GM12891 (cell line): Measurements from ENCODE around the gene ATG14.
"Not testable (repeated sequence)": the region's sequence is repeated elsewhere in the genome, so short reads cannot be mapped to it uniquely, and the experiment has no call there.

Experiments
- DNase-seq: peaks from one replicate; pipeline ENCODE4 v3.0.0; 2011; ENCODE audit warnings: low spot score; ENCODE audit not compliant: insufficient read length
- FAIRE-seq: peaks from 2 replicates; lab custom pipeline; 2011; peaks lifted over from hg19 to GRCh38; lab: Jason Lieb, UNC
- PAX5 ChIP-seq: IDR thresholded peaks from 2 replicates; pipeline ENCODE4 v1.6.1; 2011; ENCODE audit warnings: low read length, moderate library complexity, mild to moderate bottlenecking; ENCODE audit not compliant: insufficient read depth, severe bottlenecking
- POLR2A ChIP-seq: IDR thresholded peaks from 2 replicates; pipeline ENCODE4 v1.6.1; 2011; ENCODE audit warnings: low read depth, low read length, control low read depth
- POLR2AphosphoS5 ChIP-seq: IDR thresholded peaks from 2 replicates; pipeline ENCODE4 v1.6.1; 2011; ENCODE audit warnings: low read depth, low read length, control low read depth
- POU2F2 ChIP-seq: IDR thresholded peaks from 2 replicates; pipeline ENCODE4 v1.6.1; 2011; ENCODE audit warnings: low read depth, mild to moderate bottlenecking, control low read depth, low read length, moderate library complexity
- SPI1 ChIP-seq: IDR thresholded peaks from 2 replicates; pipeline ENCODE4 v1.6.1; 2011; ENCODE audit warnings: low read depth, low read length, control low read depth
- TAF1 ChIP-seq: IDR thresholded peaks from 2 replicates; pipeline ENCODE4 v1.6.1; 2011; ENCODE audit warnings: low read depth, low read length, control low read depth

ATG14 gene

DNA sequence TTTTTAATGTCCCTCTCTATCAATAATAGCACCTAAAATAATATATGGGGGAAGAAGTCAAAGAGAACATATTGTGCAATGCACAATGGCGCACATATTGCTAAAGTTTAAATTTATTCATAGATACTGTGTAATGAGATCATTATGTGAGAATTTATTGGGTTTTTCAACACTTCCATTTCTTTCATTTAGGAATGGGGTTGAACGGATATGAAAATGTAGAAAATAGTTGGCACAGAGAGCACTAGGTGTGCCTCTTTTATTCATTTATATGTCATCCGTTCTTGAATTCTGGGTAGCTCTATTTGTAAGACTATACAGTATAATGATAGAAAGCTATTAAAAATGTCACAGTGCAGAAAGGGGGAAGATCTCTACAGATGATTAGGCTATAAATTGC is 63.9 kb downstream of the ATG14 start:
- no peak for DNase-seq
- no peak for TF ChIP-seq POLR2A
- TF ChIP-seq PAX5: no peak
- no peak for TF ChIP-seq TAF1
- TF ChIP-seq SPI1: no peak
- TF ChIP-seq POLR2AphosphoS5: no peak
- TF ChIP-seq POU2F2: no peak
- FAIRE-seq: no peak

DNA sequence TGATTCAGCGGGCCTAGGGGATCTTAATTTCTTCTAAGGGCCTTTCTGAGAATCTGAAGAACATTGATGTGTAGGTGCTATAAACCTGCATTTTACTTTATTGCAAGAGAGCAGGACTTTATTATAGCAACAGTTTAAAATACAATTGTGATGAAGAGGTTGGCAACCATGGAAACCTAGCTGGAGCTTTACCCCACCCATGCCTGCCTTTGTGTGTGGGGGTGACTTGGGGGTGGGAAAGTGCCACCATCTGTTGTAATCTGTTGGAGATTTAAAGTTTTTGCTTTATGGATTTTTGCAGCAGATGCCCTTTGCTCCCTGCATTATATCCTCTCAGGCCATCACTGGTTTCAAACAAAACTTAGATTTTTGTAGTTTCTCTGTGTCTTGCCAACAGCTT is 64.6 kb downstream of the ATG14 start:
- FAIRE-seq: no peak
- DNase-seq: no peak
- no peak for TF ChIP-seq SPI1
- TF ChIP-seq PAX5: no peak
- TF ChIP-seq POLR2AphosphoS5: no peak
- TF ChIP-seq POU2F2: no peak
- no peak for TF ChIP-seq POLR2A
- no peak for TF ChIP-seq TAF1

DNA sequence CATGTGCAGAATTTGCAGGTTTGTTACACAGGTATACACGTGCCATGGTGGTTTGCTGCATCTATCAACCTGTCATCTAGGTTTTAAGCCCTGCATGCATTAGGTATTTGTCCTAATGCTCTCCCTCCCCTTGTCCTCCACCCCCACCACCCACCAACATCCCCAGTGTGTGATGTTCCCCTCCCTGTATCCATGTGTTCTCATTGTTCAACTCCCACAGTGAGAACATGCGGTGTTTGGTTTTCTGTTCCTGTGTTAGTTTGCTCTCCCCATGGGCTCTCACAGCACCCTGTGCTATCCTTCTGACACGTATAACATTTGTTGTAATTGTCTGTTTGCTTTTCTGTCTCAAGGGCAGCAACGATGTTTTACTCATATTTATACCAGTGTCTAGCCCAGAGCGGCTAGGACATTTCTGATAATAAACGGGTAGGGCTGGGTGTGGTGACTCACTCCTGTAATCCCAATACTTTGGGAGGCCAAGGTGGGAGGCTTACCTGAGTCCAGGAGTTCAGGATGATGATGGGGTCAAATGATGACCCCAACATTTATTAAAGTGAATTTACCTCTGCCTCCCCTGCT is 67.0 kb downstream of the ATG14 start:
- FAIRE-seq, DNase-seq: not testable (repeated sequence)

DNA sequence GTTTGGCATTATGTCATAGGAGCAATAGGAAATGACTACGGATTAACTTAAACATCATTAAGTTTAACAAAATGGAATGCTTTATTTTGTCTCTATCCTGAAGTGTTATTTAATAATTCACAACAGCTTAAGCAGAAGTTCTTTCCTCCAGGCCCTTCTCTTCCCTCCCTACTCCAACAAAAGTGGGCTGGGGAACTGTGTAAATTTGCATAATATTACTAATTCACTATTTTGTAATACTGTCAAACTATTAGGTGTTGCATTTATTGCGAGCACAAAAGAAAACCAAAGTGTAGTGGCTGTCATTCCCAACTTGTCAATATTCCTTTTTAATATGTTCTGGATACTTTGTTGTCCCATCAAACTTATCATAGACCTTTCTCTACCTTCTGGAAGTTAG is 69.8 kb downstream of the ATG14 start:
- no peak for DNase-seq
- TF ChIP-seq PAX5 (no peak), SPI1 (no peak)
- peak; percentile 51 for FAIRE-seq

DNA sequence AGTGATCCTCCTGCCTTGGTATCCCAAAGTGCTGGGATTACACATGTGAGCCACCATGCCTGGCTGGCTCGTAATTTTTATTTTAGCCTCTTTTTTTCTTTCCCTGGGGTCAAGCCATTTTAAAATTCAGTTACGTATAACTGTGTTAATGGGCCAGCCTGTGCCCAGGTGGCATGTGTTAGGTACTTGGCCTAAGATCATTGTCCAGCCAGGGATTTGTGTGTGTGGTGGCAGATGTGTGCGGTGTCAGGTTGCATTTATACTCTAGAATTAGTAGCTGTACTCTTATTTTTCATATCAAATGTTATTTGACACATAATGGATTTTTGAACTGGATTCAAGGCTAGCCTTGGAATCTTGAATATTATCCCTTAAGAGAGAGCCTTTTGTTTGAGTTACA is 71.1 kb downstream of the ATG14 start:
- TF ChIP-seq POLR2AphosphoS5 (no peak), TAF1 (no peak), POU2F2 (no peak), SPI1 (no peak), PAX5 (no peak), POLR2A (no peak)
- no peak for DNase-seq
- FAIRE-seq: no peak

DNA sequence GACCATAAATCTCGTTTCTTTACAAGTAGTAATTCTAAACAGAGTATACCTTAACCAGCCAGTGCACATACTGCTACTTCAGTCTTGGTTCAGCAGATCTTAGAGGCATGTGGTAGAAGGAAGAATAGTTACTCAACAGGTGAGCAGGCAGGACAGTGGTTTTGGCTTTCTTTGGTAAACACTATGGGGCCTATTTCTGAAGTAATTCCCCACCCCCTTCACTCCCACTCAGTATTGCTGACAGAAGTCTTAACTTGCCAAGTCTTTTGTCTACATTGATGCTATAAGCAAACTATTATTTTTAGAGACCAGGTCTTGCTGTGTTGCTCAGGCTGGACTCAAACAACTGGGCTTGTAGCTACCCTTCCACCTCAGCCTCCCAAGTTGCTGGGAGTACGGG is 71.9 kb downstream of the ATG14 start:
- TF ChIP-seq SPI1 (no peak), POU2F2 (no peak), TAF1 (no peak), POLR2A (no peak), PAX5 (no peak), POLR2AphosphoS5 (no peak)
- FAIRE-seq (peak; percentile 92), DNase-seq (no peak)

DNA sequence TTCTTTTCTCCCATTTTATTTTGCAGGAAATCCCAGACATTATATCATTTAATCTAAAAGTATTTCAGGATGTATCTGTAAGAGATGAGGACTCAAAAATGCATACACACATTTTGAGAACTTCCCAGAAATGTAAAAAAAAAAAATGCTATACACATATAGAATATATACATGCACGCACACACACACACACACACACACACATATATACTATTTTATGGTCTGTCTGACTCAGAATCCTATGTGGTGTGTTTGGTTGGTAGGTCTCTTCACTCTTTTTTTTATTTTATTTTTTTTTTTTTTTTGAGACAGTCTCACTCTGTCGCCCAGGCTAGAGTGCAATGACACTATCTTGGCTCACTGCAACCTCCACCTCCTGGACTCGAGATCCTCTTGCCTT is 74.9 kb downstream of the ATG14 start:
- FAIRE-seq (no peak), DNase-seq (no peak)
- TF ChIP-seq POU2F2 (no peak), POLR2A (no peak), POLR2AphosphoS5 (no peak), TAF1 (no peak), SPI1 (no peak), PAX5 (no peak)

DNA sequence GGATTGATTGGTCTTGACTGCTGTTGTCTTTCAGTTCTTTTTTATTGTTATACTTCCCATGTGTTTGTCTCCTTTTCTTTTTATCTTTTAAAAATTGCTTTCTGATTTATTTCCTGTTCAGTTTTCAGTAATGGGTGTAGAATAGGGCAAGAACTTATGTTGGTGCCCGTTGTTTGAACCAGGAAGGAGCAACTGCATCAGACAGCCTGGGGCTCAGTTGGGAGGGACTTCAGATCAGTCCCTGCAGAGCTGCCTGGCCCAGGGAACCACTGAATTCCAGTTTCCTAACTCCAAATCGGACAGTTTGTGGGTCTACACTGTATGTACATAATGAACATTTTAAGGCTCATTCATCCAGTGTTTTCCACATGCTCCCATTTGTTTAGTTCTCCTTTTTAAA is 75.5 kb downstream of the ATG14 start:
- DNase-seq: no peak
- TF ChIP-seq TAF1: no peak
- no peak for TF ChIP-seq SPI1
- TF ChIP-seq POLR2A: no peak
- no peak for TF ChIP-seq POU2F2
- TF ChIP-seq PAX5: no peak
- no peak for TF ChIP-seq POLR2AphosphoS5
- no peak for FAIRE-seq

DNA sequence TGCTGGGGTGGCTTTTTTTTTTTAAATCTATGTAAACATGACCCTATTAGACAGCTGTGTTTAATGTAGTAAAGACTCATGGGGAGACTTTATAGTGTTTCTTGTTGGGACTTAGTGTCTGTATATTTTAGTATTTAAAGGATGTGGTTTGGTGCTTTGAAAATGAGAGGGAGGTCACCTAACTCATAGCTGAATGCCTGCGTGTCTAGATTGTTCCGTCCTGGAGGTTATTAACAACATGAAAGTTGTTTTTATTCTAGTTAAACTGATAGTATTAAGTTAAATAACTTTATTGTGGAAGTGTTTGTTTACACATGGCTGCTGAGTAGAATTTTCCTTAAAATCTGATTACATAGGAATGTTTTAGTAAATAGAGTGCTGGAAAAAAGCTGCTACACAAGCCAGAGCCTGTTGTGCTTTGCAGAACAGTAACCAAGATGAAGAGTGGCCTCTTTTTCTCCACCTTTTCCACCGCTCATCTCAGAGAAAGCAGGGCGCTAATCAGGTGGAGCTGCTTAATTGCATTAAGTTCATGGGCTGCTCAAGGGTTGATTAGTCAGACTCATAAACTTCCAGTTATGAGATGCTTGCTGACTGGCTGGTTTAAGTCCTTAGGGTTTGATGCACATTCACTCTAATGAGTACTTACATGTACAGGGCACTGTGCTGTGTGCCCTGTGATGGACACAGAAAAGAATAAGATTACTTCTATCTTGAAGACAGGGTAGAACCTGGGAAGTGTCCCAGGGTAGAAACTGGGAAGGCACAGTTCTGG is 77.7 kb downstream of the ATG14 start:
- TF ChIP-seq TAF1 (no peak), POLR2A (no peak), POU2F2 (no peak), PAX5 (no peak), SPI1 (no peak)
- FAIRE-seq (peak; percentile 76), DNase-seq (no peak)

DNA sequence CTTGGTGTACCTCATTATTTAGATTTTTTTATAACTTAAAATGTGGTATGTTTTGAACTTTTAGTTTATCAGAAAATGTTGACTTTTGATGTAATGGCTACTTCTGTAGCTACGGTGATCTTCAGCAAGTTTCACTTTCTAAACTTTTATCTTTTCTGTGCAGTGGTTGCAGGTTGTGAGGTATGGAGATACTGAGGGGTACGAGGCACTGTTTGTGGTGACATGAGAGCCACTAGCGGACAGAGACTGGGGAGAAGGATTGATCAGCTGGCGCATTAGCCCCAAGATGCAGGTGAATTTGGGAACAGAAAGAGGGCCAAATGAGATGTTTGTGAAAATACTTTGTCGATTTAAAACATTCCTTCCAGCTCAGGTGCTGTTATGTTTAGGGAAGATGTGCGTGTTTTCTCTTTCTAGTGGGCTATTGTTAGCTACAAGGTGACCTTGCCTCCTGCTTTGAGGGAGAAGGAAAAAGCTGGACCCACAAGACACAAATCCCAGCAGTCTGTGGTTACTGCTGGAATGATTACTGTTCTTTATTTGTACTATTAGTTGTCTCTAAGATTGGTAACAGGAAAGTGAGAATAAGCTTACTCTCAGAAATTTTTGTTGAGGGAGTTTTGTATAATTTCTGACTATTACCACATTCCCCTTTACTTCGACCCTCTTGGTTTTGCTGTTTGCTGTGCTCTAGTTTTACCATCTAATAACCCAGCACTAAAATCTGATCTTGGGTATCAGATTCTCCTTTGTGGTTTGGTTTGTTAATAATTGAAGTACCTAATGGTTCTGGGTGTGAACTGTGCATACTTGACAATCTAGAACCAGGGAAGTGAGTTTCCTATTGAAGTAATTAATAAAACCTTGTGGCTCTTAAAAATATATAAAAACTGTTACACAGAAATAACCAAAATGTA is 78.7 kb downstream of the ATG14 start:
- no peak for TF ChIP-seq TAF1
- TF ChIP-seq POLR2AphosphoS5: no peak
- no peak for TF ChIP-seq PAX5
- TF ChIP-seq POU2F2: no peak
- no peak for TF ChIP-seq SPI1
- TF ChIP-seq POLR2A: no peak
- DNase-seq (no peak), FAIRE-seq (peak; percentile 77)
